HG03159 (cell line): ENCODE results near the gene ATP8A2.
"Not testable (repeated sequence)": the region's sequence is repeated elsewhere in the genome, so short reads cannot be mapped to it uniquely, and the experiment has no call there.

ENCODE experiments used
- ATAC-seq: cut with Tn5 transposase; IDR thresholded peaks from one replicate; pipeline ENCODE4 v1.9.1; 2021; ENCODE audit warnings: mild to moderate bottlenecking, moderate library complexity; ENCODE audit not compliant: unreplicated experiment

The ATP8A2 gene

DNA sequence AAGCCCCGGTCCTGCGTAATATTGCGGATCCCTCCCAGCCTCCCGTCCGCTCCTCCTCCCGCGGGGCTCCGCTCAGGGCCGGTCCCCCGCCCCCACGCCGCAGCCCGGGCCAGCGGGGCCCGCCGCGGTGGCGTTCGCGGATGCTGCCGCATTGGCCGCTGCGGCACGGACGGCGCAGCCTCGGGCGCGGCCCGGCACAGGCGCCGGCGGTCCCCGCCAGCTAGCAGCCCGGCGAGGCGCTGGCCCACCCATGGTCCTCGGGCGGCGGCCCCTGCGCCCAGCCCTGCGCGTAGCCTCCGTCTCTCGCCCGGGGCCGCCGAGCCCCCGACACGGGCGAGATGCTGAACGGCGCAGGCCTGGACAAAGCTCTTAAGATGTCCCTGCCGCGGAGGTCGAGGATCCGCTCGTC is at the start of gene ATP8A2:
ATP8A2 (plus strand) TSS at position 100 of the 409 bp plus-strand sequence; CDS start at position 339, 239 bp downstream.
- ATAC-seq, result no peak

DNA sequence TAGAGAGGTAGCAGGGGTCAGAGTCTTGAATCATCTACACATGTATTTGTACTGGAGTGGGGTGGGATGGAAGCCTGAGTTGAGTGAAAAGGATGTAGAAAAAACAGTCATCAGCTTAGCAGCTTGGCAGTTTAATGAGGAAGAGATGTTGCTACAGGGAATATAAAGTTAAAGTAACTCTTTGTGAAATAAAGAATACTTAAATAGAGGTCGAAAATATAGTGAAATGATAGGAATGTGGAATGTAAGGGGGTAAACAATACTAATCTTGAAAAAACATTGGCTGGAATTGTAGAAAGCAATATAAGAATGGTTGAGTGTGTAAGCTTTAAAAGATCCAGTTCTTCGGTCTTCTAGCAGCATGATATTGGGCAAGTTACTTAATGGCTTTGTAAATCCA is 47.7 kb upstream of the ATP8A2 start:
- ATAC-seq, result no peak

DNA sequence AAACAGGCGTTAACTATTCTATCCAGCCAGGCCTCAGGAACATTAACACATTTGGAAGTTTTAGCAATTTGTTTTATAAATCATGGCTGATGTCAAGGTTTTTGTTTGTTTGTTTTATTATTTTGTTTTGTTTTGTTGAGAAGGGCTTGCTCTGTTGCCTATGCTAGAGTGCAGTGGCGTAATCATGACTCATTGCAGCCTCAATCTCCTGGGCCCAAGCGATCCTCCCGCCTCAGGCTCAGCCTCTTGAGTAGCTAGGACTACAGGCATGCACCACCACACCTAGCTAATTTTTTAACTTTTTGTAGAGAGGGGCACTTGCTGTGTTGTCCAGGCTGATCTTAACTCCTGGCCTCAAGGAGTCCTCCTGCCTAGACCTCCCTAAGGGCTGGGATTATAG is 42.1 kb upstream of the ATP8A2 start:
- no peak for ATAC-seq

DNA sequence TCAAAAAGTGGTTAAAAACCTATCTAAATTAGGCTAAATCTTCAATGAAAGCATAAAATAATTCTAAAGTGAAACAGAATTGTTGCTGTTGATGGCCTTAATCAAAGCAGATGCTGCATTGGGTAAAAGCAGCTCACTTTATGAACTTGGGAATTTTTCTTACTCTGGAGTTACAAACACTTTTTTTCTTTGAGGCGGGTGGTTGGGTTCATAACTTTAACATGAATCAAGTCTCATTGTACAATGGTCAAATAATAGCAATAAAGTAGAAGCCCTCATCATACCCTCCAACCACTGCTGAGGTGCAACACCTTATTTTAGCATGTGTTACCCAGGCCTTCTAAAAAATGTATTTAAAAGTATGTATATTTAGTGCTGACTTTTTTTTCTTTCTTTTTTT is 41.2 kb upstream of the ATP8A2 start:
- no peak for ATAC-seq

DNA sequence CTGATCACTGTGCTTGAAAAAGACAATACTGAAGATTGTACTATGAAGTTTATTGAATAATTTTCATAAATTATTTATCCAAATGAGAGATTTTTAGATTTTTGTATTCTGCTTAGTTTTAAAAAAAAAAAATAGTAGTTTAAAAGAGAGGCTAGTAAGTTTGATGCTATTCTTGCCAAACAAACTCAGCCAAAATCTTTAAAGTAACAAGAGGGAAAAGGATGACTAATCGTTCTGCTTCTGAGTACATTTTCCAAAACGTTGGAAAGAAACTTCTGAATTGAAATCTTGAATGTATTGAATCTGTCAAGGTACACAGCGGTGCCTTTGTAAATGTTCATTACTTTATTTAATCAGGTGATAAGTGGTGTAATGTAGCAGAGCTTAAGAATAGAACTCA is 35.9 kb upstream of the ATP8A2 start:
- ATAC-seq, result no peak

DNA sequence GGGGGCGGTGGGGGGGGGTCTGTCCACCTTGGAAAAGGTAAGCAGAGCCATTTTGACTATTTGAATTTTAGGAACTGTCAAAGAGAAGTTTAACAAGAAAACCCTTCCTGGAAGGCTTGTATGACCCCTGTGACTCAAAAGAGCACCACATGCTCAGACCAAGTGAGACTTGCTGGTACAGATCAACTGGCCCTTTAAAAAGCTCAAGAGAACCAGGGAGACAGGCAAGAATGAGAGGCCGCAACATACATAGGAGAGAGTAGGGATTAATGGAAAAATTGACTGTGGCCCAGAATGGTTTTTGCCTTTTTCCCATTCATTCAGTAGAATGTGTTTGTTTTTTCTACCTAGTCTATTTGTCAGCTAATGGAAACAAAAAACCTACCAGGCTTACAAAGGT is 26.2 kb upstream of the ATP8A2 start:
- no peak for ATAC-seq

DNA sequence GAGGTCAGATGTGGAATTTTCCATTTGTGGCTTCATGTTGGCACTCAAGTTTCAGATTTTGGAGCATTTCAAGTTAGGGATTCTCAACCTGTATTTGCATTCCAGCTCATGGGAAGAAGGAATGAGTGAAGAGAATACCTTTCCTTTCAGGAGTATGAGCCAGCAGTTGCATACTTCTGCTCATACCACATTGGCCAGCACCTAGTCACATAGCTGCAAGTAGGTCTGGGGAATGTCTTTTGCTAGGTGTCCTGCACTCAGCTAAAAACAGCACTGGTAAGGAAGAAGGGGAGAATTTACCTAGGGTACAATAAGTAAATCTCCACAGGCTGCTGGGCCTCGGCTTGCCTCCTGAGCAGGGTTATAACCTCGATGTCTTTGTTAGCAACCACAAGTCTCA is 24.6 kb upstream of the ATP8A2 start:
- no peak for ATAC-seq

DNA sequence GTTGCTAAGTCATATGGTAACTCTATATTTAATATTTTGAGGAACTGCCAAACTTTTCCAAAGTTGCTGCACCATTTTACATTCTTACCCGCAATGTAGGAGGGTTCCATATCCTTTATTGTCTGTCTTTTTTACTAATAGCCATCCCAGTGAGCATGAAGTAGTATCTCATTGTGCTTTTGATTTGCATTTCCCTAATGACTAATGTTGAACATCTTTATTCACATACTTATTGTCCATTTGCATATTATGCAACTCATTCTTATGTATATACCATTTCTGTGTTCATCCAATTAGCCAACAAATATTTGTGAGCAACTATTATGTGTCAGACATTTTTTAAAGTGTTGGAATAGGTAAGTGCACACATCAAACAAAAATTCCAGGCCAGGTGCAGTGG is 20.4 kb upstream of the ATP8A2 start:
- no peak for ATAC-seq

DNA sequence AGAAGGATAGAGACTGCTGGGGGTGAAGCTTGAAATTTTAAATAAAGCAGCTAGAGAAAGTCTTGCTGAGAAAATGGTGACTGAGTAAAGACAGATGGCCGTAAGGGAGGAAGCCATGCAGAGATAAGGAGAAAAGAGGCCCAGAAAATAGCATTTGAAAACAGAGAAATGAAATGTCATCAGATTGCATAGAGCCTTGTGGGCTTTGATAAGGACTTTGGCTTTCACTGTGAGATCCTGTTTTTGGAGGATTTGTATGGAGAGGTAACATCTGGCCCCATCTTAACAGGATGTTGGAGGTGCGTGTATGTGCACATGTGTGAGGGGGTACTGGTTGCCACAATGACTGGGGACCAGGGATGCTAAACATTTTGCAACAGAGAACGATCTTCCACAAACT is 19.5 kb upstream of the ATP8A2 start:
- no peak for ATAC-seq

DNA sequence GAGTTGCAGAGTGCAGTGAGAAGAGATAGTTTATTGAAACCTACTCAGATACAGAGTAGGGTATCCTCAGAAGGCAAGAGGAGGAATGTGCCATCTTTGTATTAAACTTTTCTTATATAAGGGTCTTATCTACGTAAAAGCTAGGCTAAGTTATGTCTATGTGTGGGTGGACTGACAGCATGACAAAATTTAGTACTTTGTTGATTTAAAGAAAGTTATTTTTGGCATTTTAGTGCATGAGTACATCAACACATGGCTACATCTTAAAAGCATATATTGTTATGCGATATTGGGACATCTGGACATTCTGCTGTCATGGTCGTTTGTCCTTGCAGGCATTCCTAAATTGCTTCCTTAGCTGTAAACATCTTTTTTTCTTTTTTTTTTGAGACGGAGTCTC is 19.0 kb upstream of the ATP8A2 start:
- ATAC-seq, result no peak

DNA sequence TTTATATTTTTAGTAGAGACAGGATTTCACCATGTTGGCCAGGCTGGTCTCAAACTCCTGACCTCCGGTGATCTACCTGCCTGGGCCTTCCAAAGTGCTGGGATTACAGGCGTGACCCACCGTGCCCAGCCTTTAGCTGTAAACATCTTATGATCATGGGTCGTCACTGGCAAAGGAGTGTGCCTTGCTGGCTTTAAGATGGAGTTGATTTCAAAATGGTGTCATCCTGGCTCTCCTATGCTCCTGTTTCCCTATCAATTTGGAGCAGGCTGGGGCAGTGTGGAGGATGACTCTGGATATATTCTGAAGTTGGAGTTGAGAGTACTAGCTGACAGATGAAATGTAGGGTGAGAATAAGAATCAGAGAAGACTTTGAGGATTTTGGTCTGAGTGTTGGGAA is 18.4 kb upstream of the ATP8A2 start:
- ATAC-seq, result no peak

DNA sequence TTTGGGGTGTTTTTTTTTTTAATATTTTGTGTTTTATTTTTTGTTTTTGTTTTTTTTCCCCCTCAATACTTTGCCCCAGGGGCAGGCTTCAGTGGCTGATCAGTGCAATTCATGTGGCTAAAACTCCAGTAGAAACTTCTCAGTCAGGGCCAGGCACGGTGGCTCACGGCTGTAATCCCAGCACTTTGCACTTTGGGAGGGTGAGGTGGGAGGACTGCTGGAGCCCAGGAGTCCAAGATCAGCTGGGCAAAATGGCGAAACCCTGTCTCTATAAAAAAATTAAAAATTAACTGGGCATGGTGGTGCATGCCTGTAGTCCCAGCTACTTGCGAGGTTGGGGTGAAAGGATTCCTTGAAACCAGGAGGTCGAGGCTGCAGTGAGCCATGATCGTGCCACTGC is 17.4 kb upstream of the ATP8A2 start:
- ATAC-seq, result no peak

DNA sequence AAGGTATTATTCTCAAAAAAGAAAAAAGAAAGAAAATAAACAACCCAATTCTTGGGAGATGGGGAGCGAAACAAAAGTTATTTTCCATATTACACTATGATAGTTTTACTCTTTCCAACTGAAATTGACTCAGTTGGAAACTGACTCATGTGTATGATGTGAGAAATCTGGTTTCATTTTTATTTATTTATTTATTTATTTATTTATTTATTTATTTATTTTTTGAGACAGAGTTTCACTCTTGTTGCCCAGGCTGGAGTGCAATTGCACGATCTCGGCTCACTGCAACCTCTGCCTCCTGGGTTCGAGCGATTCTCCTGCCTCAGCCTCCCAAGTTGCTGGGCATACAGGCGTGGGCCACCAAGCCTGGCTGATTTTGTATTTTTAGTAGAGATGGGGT is 11.3 kb upstream of the ATP8A2 start:
- ATAC-seq, result not testable (repeated sequence)

DNA sequence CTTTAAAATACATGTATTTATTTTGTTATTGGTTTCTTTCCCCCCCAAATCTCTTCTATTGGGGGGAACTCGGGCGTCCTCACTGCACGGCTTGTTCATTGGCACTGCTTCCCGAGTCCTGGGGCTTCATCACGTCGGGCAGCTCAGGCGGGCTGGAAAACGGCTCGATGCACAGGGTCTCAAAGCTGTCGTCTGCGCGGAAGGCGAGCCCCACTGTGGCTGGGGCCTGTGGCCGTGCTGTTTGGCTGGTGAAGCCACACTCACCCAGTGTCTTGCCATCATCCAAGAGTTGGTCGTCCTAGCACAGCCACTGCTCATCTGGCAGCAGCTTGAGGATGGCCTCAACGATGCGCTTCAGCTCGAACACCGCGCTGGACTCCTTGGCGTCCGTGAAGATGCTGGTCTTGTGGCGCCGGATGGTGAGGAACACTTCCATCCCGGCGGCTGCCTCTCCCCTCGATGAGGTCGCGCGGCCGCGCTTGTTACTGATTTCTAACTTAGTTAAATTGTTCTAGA is 6.0 kb upstream of the ATP8A2 start:
- ATAC-seq, result no peak

DNA sequence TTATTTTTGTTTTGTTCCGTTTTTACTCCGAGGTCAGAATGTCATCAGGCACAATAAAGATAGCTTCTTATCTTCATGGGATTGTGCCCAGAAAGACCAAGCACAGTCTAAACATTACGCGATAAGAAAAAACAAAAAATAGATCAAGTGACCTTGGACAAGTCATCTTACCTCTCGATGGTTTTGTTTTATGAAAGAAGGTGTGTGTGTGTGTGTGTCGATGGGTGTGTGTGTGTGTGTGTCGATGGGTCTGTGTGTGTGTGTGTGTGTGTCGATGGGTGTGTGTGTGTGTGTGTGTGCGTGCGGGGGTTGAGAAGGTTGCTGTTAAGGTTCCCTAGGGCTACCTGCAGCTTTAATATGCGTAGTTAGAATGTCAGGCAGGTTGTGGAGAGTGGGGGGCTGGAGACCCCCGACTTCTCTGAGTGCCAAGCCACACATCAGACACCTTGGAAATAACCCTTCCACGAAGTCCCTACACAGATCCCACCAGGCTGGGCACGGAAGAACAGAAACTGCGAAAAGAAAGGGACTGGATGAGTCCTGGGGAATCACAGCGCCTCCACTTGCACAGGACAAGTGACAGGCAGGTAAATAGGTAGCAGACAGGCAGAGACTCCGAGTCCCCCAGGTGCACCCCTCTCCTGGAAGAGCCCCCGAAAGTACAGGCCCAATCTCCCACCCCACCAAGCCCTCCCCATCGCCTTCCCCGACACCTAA is 458 bp upstream of the ATP8A2 start:
- ATAC-seq, result no peak

DNA sequence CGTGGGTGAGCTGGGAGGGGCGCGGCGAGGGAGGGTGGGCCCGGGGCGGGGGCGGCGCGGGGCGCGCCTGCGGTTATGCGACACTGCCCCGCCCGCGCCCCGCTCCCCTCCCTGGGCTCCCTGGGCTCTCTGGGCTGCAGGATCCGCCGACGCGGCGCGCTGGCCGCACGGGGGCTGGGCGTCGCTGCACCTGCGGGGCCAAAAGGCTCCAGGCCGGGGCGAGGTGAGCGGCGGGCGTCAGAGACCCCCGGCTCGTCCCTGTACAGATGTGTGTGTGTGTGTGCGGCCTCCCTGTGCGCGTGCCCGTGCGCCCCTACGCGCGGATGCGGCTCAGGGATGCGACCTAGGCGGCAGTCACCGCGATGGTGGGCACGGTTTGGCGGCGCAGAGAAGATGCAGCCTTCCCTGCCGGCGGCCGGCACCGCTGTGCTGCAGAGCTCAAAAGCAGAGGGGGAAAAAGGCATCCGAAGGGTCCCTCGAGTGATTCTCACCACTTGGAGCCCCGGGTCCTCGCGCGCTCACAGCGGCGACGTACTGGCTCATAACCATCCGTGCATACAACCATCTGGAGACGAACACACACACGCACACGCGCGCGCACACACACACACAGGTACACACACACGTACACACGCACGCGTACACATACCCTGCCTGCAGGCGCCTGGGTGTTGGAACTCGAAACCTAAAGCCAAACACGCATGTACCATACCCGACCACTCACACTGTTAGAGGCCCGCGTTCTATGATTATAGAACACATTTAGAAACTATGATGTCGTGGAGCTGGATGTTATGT is 709 bp downstream of the ATP8A2 start:
- no peak for ATAC-seq

DNA sequence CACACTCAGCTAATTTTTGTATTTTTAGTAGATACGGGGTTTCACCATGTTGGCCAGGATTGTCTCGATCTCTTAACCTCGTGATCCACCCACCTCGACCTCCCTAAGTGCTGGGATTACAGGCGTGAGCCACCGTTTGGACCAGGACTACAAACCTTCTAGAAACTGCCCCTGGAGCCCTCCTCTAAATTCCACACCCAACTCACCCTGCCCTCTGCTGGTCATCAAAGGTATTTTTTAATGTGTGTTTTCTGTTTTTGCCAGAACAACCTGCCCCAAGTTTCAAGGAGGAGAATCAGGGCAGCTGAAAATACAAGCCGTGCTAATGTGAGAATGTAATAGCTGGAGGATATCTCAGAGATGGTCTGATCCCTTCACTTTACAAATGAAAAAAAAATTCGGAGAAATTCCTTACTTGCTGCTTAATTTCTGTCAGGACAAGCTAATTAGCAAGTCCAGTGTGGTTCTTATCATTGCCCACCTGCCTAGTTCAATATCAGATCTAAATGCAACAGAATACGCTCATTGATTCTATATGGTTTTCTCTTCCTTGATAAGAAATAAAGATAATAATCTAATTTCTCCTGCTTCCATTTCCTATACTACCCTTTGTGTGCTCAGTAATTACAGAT is 4.1 kb downstream of the ATP8A2 start:
- ATAC-seq, result no peak

DNA sequence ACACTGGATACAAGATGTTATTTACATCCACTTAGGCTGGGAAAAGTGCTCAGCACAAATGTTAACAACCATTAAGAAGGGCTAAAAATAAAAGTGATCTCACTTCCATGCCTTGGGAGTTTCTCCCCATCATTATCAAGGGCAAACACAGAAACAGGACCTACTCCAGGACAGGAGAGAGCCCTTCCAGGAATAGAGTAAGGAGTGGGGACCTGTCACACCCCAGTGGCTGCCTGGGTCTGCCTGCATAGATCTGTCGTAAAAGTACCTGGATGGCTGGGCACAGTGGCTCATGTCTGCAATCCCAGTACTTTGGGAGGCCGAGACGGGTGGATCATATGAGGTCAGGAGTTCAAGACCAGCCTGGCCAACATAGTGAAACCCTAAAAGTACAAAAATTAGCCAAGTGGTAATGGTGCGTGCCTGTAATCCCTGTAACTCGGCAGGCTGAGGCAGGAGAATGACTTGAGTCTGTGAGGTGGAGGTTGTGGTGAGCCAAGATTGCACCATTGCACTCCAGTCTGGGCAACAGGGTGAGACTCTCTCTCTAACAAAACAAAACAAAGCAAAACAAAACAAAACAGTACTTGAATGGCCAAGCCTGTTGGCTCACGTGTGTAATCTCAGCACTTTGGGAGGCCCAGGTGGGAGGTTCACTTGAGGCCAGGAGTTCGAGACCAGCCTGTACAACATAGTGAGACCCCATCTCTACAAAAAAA is 5.6 kb downstream of the ATP8A2 start:
- no peak for ATAC-seq

DNA sequence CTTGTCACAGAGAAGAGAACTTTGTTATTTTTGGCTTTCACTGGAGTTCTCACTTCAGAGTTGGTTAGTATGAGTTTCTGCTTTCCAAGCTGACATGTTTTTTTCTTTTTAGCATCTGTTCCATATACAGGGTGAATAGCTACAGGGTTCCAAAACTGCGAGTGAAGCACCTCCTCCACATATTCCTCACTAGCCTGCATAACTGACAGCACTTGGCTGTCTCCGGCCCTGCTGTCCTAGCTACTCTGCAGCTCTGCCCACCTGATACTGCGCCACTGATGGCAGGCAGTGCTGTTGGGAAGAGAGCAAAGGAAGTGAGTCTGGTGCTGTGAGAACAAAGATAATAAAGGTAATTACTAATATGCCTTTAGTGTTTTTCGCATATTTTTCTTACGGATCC is 6.8 kb downstream of the ATP8A2 start:
- no peak for ATAC-seq

DNA sequence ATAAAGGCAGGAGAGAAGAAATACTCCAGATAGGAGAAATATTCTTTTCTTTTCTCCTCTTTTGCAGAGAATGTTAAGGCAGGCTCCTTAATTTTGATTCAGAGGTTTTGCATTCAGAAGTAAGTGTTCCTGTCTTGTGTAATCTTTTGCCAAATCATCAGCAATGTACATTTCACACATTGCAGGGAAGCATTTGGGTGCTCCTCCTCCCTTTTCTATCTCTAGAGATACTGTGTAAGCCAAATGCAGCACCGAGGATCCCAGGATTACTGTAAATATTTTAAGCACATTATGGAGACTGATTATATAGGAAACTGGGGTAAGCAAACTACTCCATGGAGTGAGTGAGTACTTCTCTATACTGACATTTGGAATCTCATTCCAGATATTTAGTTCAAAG is 7.2 kb downstream of the ATP8A2 start:
- ATAC-seq, result no peak

DNA sequence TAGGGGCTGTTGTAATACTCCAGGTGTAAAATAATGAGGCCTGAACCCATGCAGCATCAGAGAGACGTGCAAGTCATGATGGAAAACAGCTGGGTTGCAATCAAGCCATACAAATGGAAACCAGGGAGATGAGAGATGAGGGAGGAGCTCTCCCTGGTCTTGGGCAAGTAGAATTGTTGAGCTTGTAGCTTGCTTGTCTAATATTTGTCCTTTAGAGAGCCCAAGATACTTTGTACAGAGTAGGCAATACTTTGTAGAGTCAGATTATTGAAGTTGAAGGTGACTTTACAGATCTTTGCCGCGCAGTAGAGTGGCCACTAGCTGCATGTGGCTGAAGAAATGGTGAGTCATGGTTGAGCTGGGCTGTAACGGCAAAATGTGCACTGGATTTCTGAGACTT is 8.3 kb downstream of the ATP8A2 start:
- ATAC-seq, result no peak
